ENCODE data around the gene PRR23B.
"Not testable (repeated sequence)": the region's sequence is repeated elsewhere in the genome, so short reads cannot be mapped to it uniquely, and the experiment has no call there.

Gene PRR23B

DNA sequence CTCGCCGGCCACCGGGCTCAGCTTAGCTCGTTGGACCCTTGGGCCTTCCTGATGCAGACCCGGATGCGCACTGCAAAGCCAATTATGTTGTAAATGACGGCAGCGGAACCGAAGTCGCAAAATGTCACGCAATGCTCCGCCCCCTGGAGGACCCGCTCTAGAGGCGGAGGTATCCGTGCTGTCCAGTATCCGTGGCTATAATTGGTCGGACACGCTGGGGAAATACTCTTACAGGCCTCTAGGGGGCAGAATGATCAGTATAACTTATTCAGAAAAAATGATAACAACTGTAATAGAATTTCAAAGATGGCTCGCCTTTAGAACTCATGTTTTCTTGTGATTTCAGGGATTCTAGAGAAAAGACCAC is at the start of gene PRR23B:
Gene PRR23B (minus strand): TSS at position 59 of the 367 bp plus-strand sequence. CDS start 265 bp downstream, outside the sequence.
- DNase-seq, result no peak

DNA sequence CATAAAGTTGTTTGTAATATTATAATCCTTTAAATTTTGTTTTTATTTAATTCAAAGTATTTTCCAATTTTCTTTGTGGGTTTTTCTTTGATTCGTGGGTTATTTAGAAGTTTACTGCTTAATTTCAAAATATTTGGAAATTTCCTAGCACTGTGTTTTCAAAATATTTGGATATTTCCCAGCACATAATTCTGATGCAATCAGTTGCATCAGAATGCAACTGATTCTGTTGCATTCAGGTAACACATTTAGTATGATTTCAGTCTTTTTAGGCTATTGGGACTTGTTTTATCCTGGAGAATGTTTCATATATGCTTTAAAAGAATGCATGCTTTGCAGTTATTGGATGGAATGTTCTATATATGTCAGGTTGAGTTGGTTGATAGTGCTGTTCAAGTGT is 42.2 kb upstream of the PRR23B start:
- DNase-seq, result no peak

DNA sequence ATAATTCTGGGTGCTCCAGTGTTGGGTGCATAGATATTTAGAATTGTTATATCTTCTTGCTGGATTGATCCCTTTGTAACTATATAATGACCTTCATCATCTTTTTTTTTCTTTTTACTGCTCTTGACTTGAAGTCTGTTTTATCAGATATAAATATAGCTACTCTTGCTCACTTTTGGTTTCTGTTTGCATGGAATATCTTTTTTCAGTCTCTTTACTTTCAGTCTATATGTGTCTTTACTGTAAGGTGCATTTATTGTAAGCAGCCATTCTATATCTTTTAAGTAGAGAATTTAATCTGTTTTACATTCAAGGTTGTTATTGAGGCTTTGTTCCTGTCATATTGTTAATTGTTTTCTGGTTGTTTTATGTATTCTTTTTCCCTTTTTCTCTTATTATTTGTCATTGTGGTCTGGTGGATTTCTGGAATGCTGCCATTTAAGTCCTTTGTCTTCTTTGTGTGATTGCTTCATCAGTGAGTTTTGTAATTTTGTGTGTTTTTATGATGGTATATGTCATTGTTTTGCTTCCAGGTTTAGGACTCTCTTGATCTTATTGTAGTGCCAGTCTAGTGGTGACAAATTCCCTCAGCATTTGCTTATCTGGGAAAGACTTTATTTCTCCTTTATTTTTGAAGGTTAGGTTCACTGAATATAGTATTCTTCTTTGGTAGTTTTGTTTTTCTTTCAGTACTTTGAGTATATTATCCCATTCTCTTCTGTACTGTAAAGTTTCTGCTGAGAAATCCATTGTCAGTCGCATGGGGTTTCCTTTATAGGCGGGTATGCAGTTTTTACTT is 32.3 kb upstream of the PRR23B start:
- DNase-seq, result no peak

DNA sequence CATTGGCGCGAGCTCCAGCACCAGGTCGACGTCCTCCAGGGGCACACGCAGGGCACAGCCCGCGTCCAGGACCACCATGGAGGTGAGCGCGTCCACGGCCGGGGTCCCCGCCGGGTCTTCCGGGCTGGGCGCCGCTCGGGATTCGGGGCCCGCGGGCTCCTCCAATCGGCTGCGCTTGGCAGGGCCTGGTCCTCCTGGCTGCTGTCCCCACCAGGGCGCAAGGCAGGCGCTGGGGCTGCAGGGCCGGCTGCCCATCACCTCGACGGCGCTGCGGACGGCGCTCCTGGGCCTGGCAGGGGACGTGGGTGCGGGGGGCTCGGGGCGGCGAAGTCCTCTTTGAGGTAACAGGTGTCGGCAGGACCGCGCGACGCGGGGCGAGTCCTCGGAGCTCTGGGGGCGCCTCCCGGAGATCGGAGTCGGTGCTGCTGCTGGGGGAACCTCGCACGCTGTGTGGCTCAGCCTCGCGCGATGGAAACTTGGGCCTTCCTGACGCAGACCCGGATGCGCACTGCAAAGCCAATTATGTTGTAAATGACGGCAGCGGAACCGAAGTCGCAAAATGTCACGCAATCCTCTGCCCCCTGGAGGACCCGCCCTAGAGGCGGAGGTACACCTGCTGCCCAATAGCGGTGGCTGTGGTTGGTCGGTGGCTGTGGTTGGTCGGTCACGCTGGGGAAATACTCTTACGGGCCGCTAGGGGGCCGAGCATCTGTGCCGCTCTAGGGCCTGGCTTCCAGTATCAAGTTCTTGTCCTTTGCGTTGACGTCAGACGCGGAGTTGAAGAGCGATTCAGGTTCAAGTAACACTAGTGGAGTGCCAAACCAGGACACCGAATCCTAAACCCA is 23.9 kb upstream of the PRR23B start, which contains the start of gene PRR23C:
Gene PRR23C (minus strand): TSS at position 527 of the 845 bp plus-strand sequence. CDS start 272 bp downstream, at position 255.
- no peak for DNase-seq

DNA sequence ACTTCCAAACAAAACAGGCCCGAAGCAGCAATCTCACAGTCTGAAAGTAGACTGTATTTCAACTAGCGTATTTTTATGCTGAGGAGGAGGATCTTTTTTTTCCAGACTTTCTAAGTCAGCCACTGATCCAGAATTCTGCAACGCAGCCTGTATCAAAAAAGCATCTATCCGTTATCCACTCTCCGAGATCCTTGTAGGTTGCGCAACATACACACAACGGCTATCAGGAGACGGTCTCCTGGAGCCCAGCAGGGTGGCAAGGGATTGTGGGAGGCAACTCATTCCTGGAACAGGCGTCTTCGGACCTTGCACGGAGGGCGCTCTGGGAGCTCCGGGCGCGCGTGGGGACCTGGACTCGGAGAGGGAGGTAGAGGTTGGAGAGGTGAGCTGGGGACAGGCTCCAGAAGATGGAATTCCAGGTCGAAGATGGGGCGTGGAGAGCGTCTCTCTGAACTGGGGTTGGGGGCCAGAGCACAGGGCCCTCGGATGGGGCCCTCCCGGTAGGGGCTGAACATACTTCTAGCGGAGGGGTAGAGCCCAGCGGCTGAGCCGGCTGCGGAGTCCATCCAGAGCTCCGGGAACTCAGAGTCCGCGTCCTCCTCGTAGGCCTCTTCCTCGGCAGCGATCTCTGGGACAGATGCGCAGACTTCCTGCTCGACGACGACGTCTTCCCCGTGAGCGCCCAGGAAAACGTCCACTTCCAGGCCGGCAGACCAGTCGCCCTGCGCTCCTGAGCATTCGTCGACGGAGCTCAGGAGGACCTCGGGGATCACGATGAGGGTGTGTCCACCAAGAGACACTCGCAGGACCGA is 23.0 kb upstream of the PRR23B start:
- no peak for DNase-seq

DNA sequence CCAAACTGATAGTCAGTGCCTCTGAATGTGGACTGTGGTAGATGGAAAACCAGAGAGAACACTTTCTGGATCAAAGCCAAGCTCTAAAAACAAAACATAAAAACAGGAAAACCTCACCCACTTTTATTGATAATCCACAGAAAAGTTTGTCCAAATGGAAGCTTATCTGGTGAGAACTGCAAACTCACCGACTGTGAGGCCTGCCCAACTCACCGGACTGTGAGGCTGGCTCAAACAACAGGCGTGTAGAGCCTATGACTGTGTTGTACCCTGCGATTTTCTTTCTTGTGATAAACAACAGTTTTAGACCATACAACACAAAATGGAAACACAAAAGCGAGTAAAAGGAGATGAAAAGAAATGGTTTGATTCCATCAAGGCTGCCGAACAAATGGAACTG is 16.8 kb upstream of the PRR23B start:
- no peak for DNase-seq

DNA sequence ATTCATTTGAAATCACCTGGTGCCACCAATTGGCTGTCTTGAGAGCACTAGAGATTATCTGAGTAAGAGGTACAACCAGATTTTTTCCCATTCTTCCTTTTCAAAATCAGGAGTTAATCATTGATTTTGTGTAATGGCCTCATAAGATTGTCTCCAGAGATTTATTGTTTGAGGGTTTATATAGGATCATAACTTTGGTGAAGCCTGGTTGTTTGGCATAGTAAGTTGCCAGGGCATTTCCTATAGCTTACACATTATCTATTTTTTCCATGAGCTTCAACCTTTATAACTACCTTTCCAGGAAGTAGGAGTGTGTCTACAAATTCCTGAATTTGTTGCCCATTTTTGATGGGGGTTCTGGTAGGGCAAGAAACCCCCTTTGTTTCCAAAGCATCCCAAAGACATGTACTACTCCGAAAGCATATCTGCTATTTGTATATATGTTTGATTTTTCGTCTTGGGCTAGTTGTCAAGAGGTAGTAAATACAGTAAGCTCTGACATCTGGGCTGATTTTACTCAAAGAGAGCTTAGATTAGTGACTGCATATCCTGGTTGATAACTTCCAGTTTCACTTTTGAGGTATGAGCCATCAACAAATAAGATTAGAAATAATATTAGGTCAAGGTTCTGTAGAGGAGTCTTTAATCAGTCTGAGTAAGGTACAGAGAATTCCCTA is 11.7 kb upstream of the PRR23B start:
- no peak for DNase-seq

DNA sequence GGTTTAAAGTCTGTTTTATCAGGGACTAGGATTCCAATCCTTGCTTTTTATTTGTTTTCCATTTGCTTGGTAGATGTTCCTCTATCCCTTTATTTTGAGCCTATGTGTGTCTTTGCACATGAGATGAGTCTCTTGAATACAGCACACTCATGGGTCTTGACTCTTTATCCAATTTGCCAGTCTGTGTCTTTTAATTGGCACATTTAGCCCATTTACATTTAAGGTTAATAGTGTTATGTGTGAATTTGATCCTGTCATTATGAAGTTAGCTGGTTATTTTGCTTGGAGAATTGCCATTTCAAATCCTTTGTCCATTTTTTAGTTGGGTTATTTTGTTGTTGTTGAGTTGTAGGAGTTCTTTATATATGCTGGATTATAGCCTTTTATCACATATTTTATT is 9.8 kb upstream of the PRR23B start:
- not testable (repeated sequence) for DNase-seq

DNA sequence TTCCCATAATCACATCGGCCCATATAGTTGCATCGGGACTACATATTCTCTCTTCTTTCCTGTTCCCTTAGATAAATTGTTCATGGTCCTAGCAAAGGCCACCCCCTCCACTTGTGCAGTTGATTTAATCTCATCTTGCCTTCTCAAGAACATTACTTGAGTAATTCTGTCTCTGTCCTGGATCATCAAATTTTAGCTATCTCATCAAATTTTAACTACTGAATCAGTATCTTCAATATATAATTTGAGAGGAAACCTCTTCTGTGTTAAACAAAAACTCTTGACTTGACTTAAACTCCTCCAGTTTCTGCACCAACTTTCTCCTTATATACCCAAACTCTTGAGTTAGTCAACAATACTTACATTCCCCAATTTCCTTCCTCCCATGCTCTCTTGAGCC is 4.2 kb upstream of the PRR23B start:
- no peak for DNase-seq

DNA sequence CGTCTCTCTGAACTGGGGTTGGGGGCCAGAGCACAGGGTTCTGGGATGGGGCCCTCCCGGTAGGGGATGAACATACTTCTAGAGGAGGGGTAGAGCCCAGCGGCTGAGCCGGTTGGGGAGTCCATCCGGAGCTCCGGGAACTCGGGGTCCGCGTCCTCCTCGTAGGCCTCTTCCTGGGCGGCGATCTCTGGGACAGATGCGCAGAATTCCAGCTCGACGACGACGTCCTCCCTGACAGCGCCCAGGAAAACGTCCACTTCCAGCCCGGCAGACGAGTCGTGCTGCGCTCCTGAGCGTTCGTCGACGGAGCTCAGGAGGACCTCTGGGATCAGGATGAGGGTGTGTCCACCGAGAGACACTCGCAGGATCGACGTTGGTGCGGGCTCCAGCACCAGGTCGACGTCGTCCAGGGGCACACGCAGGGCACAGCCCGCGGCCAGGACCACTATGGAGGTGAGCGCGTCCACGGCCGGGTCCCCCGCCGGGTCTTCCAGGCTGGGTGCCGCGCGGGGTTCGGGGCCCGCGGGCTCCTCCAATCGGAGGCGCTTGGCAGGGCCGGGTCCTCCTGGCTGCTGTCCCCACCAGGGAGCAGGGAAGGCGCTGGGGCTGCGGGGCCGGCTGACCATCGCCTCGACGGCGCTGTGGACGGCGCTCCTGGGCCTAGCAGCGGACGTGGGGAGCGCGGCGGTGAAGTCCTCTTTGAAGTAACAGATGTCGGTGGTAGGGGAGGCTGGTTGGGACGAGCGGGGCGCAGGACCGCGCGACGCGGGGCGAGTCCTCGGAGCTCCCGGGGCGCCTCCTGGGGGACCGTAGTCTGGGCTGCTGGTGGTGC is 474 bp downstream of the PRR23B start:
- no peak for DNase-seq

DNA sequence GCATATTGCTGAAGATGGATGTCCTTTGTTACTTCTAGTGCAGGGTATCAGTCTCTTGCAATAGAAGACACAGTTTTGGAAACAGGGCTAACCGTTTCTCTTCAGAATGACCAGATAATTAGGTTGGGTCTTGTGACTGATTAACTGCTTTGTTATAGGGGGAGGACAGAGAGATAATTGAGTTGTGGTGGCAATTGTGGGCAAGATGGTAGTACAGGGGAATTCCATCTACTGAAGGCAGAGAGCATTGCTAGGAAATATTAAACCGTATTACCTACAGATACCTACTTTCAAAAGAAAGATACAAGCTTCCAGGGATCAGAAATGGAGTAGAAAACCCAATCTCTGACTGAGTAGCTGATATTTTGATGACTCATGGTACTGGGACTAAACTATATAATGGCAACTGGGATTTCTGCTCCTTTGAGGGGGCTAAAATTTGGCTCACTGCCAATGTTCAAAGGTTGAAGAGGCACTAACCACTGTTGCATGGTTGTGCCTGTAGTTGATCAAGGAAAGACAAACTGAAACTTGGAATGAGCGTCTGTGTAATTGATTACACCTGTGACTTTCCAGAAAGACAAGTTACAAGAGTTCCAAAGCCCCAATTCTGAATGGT is 4.2 kb downstream of the PRR23B start:
- no peak for DNase-seq

DNA sequence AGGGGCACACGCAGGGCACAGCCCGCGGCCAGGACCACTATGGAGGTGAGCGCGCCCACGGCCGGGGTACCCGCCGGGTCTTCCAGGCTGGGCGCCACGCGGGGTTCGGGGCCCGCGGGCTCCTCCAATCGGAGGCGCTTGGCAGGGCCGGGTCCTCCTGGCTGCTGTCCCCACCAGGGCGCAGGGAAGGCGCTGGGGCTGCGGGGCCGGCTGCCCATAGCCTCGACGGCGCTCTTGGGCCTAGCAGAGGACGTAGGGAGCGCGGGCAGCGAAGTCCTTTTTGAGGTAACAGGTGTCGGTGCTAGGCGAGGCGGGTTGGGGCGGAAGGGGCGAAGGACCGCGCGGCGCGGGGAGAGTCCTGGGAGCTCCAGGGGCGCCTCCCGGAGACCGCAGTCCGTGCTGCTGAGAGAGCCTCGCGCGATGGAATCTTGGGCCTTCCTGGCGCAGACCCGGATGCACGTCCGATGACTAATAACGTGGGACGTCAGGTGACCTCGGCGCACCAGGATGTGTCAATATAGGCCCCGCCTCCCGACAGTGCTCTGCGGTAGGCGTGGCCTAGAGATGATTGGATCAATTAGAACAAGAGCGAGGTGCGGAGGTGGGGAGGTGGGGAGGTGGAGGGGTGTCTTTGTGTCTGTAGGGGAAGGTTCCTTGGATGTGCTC is 14.5 kb downstream of the PRR23B start, which contains the start of gene PRR23A:
Gene PRR23A (minus strand): TSS at position 218 of the 666 bp plus-strand sequence. CDS start 0 bp downstream, at position 218.
- DNase-seq, result no peak

DNA sequence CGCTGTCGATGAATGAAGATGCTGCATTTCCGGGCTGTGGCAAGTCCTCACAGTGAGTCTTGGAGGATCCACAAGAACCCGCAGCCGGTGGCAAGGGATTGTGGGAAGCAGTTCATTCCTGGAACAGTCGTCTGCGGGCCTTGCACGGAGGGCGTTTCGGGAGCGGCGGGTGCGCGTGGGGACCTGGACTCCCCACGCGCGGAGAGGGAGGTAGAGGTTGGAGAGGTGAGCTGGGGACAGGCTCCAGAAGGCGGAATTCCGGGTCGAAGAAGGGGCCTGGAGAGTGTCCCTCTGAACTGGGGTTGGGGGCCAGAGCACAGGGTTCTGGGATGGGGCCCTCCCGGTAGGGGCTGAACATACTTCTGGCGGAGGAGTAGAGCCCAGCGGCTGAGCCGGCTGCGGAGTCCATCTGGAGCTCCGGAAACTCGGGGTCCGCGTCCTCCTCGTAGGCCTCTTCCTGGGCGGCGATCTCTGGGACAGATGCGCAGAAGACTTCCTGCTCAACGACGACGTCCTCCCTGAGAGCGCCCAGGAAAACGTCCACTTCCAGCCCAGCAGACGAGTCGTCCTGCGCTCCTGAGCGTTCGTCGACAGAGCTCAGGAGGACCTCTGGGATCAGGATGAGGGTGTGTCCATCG is 15.3 kb downstream of the PRR23B start:
- no peak for DNase-seq

DNA sequence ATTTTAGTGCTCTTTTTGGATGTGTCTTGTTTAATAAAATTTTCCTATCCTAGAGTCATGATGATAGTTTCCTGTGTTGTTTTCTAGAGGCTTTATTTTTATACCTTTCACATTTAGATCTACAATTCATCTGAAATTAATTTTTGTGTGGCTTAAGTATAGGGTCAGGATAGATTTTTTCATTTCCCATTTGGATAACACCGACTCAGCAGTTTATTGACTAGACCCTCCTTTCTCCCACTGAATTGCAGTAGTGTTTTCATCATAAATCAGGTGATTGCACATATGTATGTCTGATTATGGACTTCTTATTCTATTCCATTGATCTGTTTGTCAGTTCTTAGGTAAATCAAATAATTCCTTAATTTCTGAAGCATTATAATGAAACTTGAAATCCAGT is 25.0 kb downstream of the PRR23B start:
- no peak for DNase-seq

DNA sequence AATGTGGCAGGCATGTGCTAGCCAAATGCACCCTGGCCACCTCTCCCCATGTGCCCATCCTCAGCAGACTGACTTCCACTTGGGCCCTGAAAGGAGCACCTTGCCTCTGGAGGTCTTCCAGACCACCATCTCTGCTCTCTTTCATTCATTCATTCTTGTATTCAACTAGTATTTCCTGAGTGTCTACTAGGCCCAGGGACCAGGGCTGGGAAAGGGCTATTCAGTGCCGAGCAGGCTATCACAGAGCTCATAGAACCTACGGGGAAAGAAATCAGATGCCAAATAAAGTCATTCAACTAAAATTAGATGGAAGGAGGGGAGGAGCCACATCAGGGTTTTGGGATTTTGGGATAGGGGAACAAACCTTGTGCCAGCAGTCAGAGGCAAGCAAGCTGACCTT is 33.5 kb downstream of the PRR23B start:
- no peak for DNase-seq

DNA sequence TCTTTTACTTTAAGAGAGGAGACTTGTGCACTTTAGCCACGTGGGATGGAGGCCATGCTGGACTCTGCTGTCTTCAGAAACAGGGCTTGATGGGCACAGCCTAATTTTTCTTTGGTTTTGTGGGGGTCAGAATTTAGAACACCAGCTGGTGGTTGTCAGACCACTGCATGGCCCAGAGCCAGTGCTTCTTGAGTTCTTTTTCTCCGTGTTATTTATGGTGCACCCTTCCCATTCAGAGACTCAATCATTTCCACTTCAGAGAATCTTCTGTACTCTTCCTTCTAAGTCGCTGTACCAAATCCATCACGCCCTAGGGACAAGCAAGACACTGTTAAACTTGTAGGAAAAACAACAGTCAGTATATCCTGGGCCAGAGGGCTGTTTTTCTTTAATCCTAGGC is 34.8 kb downstream of the PRR23B start:
- DNase-seq, result no peak

DNA sequence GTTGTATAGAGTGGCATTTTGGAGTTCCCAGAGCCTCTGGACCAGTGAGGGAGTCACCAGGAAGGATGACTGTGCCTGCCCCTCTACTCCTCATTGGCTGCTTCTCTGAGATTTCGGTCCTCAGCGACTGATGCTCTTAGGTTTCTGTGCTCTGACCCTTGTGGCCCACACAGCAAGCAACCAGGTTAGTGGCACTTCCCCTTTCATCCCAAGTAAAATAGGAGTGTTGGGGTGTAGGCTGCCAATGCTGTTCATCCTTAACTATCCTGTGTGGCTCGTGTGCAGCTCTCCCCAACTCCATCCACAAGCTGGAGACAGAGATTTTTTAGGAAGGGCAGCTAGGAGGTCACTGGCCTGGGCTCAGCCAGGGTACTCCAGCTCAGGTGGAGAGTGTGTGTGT is 35.9 kb downstream of the PRR23B start:
- DNase-seq, result no peak

DNA sequence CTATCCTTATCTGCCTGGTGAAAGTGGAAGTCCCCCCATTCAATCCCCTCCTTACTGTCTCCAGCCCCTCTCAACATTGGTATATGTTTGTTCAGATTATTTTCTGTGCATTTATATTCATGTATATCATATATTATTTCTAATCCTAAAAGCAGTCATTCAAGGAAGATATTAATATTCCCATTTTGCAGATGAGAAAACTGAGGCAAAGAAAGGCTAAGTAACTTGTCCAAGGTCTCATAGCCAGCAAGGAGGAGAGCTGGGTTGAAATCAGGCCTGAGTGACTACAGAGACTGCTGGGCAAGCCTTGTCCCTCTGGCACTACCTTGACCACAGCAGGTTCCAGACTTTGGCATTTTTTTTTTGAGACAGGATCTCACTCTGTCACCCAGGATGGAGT is 44.7 kb downstream of the PRR23B start:
- DNase-seq, result no peak

DNA sequence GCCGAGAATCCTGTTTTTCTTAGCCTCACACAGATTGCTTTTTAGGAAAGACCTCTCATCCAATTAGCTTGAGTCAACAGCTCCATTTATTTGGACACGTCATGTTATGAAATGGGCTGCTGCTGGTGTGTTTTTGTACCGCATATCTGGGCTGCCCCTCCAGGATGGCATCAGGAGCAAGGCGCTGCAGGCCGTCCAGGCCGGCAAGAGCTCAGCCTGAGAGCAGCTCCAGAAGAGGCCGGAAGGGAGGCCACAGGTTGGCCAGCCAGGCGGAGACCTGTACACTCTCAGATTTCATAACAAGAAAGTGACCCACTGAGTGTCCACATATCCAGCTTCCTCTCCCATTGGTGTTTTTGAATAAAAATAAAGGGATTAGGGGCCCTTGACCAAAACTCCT is 45.4 kb downstream of the PRR23B start:
- DNase-seq, result no peak

DNA sequence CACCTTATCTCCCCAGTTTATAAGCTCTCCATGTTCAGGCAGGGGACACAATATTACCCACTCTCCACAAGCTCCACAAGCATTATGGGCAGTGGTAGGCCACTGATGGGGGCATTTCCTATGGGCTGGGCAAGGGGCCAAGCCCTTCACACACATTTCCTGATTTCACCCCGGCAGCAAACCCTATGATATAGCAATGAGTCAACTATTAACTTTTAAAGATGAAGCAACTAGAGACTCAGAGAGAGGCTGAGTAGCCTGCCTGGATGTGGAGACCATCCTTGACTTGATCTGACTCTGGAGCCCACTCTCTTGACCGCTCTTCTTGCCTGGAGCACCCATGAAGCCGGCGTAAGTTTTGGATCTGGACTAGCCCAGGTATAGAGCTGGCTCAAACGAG is 46.3 kb downstream of the PRR23B start:
- DNase-seq, result no peak
